GM18499 (cell line): ENCODE measurements around the gene SVIL.
A peak's percentile ranks its signal among the peaks of the same experiment; 100 is the strongest.
"Not testable (repeated sequence)": the region's sequence is repeated elsewhere in the genome, so short reads cannot be mapped to it uniquely, and the experiment has no call there.

Experiments
- ATAC-seq: cut with Tn5 transposase; IDR thresholded peaks from one replicate; pipeline ENCODE4 v1.9.1; 2021; ENCODE audit warnings: moderate number of reproducible peaks; ENCODE audit not compliant: insufficient read depth, unreplicated experiment

Gene SVIL

DNA sequence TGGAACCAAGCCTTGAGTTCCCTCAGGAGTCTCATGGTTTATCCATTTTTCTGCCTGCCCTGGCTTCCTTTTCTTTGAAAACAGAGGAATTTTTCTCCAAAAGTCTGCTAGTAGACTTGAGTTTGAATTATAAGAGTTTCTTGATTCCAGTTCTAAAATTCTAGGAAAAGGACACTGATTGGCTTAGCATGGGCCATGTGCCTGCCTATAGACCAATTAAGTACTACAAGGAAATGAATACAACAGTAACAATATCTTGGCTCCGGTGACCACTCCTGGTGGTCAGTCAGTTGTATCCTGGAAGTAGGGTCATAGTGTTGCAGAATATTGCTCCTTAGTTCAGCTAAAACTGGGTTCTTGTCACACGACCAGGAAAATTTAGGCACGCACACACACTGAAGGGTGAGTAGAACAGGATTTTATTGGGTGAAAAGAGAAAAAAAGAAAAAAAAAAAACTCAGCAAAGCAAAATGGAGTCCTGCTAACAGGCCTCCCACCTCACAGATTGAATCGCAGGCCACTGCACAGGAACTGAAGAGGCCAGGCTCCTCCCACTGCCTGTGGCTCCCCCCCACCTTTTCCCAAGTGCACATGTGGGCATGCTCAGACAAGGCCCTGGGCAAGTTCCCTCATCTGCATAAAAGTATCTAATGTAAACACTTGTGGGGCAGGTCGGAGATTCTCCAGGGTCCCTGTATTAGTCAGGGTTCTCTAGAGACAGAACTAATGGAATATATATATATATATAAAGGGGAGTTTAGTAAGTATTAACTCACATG, 190.8 kb downstream of the SVIL start:
- ATAC-seq = no peak

DNA sequence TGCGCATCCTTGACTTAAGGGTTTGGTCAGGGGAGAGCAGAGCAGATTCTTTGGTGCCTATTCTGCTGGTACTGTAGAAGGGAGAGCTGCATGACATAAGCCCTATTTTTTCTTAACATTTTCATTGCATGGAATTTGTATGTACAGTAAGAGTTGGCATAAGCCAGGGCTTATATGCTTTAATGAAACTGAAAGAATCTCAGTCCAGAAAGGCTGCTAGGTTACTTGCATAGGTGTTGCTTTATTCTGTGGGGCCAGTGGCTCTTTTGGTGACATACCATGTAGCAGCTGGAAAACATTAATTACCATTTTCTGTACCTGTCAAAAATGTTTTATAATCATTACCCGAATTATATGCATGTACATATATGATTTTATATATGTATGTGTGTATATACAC, 193.8 kb downstream of the SVIL start:
- ATAC-seq = no peak

DNA sequence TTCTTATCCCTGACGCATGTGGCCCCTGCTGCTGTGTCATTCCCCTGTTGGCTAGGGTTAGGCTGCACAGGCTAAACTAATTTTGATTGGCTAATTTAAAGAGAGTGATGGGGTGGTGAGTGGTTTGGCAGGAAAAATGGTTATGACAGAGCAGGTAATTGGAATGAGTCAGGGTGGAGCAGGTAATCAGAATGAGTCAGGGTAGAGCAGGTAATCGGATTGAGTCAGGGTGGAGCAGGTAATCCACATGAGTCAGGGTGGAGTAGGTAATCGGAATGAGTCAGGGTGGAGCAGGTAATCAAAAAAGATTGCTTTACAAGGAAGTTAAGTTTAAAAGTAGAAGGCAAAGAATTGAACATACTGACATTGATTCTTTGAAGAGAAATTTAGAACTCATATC, 195.8 kb downstream of the SVIL start:
- not testable (repeated sequence) for ATAC-seq

DNA sequence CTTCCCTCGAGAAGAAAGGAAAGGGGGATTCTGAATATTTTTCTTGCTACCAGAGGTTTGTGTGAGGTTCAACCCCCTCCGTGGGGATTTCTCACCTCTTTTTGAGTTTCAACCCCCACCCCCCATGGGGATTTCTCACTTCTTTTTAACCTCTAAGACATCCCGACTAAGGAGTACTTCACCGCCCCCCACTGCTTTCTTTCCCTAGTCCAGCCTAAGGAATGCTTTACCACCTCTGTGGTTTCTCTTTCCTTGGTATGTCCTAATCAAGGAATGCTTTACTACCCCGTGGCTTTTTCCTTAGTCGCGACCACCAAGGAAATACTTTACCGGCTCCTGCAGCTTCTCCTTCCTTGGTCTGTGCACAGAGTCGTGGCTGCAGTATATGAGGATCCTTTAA, 196.5 kb downstream of the SVIL start:
- no peak for ATAC-seq

DNA sequence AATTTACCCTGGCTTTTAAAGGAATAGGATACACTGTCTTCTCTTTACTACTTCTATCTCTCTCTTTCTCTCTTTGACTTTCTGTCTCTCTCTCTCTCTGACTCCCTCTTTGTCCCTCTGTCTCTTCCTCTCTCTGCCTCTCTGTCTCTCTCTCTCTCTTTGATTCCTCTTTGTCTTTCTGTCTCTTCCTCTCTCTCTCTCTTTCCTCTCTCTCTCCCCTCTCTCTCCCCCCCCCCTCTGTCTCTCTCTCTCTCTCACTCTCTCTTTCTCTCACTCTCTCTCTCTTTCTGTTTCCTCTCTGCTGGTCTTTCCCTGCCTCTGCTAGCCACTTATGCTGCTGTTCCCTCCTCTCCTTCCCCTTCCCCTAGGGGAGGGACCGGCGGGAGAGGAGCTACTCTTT, 196.9 kb downstream of the SVIL start:
- ATAC-seq = no peak

DNA sequence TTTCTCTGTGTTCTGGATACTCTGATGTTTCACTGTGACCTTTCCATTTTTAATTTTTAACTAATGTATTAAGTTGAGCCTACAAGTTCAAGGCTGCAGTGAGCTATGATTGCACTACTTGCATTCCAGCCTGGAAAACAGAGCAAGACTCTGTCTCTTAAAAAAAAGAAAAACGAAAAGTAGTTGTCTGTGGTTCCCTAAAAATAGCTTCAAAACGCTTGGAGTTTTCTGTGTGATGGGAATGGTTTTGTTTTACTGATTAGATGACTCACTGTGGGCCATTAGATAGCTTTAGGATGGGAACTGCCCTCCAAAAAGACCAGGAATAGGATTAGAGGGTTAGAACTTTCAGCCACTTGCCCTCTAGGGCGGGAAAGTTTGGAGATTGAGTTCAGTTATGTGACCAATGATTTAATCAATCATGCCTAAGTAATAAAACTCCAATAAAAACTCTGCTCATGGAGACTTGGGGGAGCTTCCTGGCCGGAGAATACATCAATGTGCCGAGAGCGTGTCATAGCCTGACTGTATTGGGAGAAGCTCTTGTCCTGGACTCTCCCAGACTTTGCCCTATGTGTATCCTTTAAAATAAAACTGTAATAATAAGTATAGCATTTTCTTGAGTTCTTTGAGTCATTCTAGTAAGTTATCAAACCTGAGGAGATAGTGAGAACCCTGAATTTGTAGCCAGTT, 198.8 kb downstream of the SVIL start:
- ATAC-seq = no peak

DNA sequence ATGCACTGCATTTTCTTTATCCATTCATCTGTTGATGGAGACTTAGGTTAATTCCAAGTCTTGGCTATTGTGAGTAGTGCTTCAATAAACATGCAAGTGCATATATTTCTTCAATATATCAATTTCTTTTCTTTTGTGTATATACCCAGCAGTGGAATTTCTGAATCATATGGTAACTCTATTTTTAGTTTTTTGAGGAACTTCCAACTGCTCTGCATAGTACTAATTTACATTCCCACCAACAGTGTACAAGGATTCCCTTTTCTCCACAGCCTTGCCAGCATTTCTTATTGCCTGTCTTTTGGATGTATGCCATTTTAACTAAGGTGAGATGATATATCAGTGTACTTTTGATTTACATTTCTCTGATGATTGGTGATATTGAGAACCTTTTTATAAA, 200.7 kb downstream of the SVIL start:
- no peak for ATAC-seq

DNA sequence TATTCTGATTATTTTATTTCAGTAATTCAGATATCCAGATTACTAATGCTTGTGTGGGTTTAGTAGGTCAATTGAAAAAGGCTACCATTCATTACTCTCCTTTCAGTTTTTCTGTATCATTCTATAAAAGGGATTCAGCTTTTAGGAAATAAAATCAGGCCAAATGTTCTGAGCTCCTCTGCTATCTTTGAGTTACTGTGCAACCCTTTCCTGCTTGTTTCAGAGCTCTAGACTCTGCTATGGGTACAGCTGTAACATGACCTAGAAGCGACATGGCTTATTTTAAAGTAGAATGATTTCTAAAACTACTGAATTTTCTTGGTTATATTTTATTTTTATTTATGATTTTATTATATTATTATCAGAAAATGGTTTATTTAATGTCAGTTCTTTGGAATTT, 203.1 kb downstream of the SVIL start:
- no peak for ATAC-seq

DNA sequence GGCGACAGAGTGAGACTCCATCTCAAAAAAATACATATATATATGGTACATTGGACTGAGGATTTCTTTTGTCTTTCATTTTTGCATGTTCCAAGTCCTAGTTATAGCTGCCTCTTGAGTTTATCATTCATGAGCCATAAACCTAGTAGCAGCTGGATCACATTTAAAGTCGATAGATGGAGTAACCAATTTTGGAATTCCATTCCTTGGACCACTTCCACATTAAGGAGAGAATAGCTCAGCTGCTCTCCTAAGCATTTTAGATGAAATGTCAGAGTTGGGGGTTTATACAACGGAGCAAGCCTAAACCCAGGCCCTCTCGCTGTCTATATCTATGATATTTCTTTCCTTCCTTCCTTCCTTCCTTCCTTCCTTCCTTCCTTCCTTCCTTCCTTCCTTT, 204.7 kb downstream of the SVIL start:
- no peak for ATAC-seq

DNA sequence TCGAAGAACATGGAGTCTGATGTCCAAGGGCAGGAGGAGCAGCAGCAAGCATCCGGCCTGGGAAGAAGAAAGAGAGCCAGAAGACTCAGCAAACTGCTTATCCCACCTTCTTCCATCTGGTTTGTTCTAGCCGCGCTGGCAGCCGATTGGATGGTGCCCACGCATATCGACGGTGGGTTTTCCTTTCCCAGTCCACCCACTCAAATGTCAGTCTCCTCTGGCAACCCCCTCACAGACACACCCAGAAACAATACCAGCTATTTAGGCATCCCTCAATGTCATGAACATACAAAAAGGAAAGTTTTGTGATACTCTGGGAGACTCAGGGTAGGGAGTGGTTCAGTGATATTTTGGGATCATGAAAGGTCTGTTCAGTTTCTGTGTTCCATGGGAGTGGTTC, 206.3 kb downstream of the SVIL start:
- ATAC-seq = no peak

DNA sequence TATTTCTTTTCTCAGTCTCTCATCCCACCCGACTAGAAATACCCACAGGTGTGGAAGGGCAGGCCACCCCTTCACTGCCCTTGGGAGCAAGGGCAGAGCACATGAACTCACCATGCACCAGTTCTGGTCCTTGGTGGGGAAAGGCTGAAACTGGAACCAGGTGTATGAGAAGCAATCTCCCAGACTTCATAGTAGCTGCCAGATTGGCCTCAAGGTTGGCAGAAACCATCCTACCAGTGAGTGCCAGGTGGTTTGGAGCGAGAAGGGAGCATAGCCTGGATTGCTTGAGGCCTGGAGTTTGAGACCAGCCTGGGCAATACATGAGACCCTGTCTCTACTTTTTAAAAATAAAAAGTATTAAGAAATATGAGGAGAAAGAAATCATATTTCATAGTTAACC, 207.1 kb downstream of the SVIL start:
- no peak for ATAC-seq

DNA sequence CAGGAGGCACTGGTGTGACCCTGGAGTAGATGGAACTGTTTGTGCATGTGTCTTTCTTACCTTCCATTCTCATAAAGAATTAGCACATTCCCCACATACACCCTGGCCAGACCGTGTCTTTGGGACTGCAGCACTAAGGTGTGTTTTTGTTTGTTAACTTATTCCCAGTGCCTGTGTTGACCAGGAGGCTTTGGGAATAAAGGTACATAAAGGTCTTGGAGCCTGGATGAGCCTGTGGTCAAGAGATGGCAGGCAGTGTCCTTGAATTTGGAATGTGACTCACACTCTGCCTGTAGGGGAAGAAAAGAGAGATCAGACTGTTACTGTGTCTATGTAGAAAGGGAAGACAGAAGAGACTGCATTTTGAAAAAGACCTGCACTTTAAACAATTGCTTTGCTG, 208.4 kb downstream of the SVIL start:
- ATAC-seq = no peak

DNA sequence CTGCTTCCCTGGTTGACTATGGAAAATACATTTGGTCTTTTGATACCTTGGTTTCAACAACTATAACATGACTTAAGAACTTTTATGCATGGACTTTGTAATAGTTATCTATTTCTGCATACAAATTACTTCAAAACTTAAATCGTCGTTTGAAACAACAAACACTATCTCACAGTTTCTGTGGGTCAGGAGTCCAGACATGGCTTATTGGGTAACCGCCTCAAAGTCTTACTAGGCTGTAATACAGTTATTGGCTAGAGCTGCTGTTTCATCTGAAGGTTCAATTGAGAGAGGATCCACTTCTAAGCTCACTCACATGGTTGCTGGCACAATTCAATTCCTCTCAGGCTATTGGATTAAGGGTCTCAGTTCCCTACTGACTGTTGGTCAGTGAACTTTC, 210.8 kb downstream of the SVIL start:
- no peak for ATAC-seq

DNA sequence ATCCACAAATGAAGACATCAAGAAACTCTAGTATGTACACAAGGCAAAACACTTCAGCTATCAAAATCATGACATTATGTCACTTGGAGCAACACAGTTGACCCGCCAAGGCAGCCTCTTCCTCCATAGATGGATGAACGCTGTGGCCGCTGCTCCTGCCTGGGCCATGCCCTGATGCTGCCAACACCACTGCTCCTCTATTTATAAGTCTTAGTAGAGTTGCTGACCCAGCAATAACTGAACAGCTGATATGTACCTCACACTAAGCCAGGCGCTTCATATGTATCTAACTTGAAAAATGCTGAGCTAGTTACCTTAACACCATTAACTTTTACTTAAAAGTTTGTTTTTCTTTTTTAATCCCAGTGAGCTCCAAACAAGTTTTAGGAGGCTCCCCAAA, 214.0 kb downstream of the SVIL start:
- ATAC-seq = no peak

DNA sequence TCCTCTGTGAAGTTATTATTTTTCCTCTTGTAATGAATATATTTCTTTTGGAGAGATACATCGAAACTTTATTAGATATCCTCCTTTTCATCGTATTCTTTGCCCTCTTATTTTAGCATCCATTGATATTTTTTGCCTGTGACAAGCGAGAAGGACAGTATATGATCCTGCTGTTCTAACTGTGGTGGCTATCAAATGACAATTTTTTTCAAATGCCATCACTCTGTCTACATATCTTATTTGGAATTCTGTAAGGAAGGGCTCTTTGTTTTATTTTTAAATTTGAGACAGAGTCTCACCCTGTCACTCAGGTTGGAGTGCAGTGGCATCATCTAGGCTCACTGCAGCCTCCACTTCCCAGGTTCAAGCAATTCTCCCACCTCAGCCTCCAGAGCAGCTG, 217.4 kb downstream of the SVIL start:
- ATAC-seq = no peak

DNA sequence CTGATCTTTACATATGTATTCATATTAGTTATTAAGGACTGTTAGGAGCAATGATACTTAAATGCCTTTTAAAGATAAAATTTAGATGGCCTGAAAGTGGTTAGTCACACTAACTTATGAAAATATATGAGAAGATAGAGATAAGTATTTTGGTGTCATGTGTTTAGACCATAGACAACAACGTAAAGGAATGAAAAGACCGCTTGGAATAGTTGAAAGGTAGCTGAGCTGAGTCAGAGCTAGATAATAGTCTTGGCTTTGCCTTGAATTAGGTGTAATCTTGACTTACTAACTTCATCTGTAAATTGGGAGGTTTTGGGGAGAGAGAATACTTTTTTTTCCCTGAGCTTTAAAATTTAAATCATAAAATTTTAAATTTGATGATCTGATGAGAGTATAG, 218.9 kb downstream of the SVIL start:
- no peak for ATAC-seq

DNA sequence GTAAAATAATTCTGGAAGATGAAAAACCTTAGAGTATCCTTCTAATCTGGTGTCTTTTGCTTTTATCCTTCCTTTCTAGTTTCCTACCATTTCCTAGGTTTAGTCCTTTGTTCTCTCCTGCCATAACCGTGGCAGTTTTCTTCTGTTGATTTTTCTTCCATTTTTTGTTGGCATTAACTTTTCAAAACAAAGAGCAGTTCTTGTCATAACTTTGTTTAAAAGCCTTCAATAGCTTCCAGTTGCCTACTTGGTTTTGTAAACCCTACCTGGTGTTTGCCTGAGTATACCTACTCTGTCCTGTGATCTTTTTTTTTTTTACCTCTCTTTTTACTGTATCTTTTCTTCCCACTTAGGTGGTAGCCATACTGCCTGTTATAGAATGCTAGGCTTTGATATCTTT, 220.3 kb downstream of the SVIL start:
- no peak for ATAC-seq

DNA sequence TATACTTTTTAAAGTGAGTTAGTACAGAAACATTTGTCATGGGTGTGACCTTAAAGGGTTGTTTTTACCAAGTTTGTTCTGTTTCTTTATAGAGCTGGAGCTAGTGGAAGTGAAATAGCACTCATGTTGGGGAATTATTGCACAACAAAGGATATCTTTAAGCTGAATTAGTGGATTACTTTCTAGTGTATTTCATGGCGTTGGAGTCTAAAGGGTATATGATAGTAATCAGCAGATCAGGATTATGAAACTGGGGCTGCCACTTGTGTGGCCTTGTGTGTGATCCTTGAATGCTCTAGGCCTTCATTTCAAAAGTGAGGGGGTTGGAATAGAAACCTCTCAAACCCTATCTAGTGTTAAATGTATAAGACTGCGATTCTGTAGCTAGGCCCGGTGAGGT, 222.3 kb downstream of the SVIL start:
- ATAC-seq = no peak

DNA sequence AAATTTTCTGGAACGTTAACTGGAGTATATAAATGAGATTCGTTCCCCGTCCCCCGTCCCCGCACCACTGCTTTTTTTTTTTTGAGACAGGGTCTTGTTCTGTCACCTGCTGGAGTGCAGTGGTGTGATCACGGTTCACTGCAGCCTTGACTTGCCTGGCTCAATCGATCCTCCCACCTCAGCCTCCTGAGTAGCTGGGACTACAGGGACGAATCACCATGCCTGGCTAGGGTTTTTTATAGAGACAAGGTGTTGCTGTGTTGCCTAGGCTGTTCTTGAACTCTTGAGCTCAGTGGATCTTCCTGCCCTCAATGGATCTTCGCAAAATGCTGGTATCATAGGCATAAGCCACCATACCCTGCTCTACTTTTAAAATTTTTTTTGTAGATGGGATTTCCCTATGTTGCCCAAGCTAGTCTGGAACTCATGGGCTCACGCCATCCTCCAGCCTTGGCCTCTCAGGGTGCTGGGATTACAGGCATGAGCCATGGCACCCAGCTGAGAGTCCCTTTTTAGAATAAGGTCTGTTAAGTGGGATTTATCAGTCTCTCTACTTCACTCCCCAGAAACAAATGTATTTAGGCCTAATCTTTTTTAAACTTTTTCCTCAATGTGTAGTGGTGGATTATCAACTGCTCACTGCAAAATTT, 223.0 kb downstream of the SVIL start:
- ATAC-seq = no peak

DNA sequence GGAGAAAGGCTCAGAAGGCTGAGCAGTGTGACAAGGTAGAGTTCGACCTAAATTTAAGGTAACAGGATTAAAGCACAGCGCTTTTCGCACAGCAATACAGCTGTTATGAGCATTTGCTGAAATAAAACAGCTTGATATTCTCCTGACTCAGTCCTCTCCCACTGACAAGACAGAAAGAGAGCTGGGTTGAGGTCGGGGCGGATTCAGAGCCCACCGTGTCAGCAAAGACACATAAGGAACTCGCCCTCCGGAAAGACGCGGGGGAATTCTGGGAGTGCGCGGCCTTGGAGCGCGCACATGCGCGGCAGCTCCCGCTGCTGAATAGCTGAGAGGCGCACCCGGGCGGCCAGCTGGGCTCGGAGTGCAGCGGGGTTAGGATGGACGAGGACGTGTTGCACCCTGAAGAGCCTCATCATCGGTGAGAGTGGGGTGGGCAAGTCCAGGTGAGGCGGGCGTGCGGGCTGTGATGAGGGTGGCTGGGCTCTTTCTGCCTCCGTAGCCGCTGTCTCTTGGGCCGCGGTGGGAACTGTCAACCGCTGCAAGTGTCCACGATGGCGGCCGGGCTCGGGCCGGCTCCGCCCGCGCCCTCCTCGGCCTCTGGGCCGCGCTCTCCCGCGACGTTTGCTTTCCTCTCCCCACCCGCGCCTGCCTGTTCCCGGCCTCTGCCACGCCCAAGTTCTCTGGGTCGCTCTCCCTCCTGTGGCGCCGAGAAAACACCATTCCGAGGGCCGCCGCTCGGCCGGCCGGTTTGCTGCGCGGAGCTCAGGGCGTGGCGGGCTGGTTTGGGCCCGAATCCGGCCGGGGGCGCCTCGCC, 225.3 kb downstream of the SVIL start:
- ATAC-seq = peak; percentile 42

DNA sequence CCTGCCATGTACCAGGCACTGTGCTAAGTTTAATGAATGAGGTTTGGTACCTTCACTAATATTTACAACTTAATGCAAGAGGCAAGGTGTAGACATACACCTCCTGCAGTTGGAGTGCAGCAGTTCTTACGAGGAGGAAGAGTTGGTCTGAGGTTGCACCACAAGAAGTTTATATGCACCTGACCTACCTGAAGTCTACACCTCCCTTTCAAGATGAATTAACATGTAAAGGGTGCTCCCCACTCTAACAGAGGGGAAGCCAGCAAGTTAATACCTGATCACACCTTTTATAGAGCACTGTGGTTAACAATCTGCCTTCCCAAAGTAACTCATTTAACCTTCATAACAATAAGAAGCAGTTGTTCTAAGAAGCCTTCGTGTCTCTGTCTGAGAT, 225.9 kb downstream of the SVIL start:
- ATAC-seq = no peak
